HepG2 (cell line): ENCODE results near the gene TACO1.

ENCODE experiments used
- GLI4 ChIP-seq: sonication (generic); formaldehyde crosslinking; IDR thresholded peaks from 2 replicates; pipeline ENCODE4 v1.5.1; 2020; ENCODE audit warnings: missing genetic modification reagents, mild to moderate bottlenecking, moderate library complexity, borderline replicate concordance
- ZBTB20 ChIP-seq: sonication (generic); formaldehyde crosslinking; IDR thresholded peaks from 2 replicates; pipeline ENCODE4 v1.8.1; 2023; ENCODE audit warnings: missing genetic modification reagents, low read depth, mild to moderate bottlenecking, borderline replicate concordance
- TF ChIP-seq, protein P1 (sequence below): sonication (generic); formaldehyde crosslinking; IDR thresholded peaks from 2 replicates; pipeline ENCODE4 v1.8.0; 2022; ENCODE audit warnings: missing genetic modification reagents, mild to moderate bottlenecking, borderline replicate concordance

DNA sequence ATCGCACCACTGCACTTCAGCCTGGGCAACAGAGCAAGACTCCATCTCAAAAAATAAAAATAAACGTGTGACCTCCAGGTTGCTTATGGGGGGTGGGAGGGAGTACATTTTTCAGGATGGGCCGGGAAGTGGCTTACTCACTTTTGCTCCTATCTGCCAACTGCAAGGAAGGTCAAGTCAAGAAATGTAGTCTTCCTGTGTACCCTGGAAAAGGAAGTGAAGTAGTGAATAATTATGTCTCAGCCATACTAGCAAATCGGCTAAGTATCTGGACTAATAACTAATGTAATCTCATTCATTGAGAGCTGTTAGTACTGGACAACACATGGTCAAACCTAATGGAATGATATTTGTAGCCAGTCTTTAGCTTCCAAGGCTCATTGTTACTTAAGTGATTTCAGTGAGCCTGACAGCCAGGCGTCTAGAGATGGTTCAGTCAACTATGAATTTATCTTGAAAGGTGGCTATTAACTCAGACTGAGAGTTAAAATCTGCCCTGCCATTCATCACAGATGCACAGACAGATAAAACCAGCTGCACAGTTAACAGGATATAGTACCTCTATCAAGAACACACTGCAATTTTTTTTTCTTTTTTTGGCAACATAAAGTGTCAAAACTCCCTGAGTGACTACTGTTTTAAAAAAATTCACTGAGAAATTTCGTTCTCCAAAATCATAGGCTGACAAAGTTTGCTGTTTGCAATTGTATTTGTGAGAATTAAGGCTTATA is 3.7 kb upstream of the TACO1 start:
- TF ChIP-seq GLI4 (CRISPR knock-in tag): no peak
- TF ChIP-seq, protein P1, sequence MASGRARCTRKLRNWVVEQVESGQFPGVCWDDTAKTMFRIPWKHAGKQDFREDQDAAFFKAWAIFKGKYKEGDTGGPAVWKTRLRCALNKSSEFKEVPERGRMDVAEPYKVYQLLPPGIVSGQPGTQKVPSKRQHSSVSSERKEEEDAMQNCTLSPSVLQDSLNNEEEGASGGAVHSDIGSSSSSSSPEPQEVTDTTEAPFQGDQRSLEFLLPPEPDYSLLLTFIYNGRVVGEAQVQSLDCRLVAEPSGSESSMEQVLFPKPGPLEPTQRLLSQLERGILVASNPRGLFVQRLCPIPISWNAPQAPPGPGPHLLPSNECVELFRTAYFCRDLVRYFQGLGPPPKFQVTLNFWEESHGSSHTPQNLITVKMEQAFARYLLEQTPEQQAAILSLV (CRISPR knock-in tag): no peak
- no peak for TF ChIP-seq ZBTB20 (CRISPR knock-in tag)
